Epithelial cell of proximal tubule (primary cell): ENCODE data around the gene ATF6B. TPM values are rescaled to one million over a fixed set of nuclear protein-coding genes. Genes with fewer than 3 reads are reported as not detected.
"Not testable (repeated sequence)": the region's sequence is repeated elsewhere in the genome, so short reads cannot be mapped to it uniquely, and the experiment has no call there.

Source experiments
- DNase-seq: peaks from one replicate; pipeline ENCODE4 v3.0.0-alpha.2; 2011; ENCODE audit warnings: low read depth
- H3K4me3 ChIP-seq: 2 replicates; pipeline ENCODE4 v1.5.1; 2011; ENCODE audit warnings: low read depth, mild to moderate bottlenecking, low read length
- CTCF ChIP-seq: conservative IDR thresholded peaks from 2 replicates; pipeline ENCODE4 v1.5.1; 2012; ENCODE audit warnings: low read depth, mild to moderate bottlenecking, low read length
- total RNA-seq: library from RNA; depleted of rRNA; stranded (reverse); fragments of >200 nt; gene quantifications from 2 replicates; pipeline ENCODE4 v1.2.3, GENCODE V29; 2015

The ATF6B gene
- total RNA-seq, 1 donor from 2014 or later, result 23.2 TPM

GRCh38 chr6:32149932-32150870, 22.2 kb upstream of the ATF6B start:
- no peak for TF ChIP-seq CTCF
- no peak overlapping the region for H3K4me3 ChIP-seq
- DNase-seq, result no peak

GRCh38 chr6:32149092-32149755, 21.2 kb upstream of the ATF6B start:
- peak overlapping the region; percentile 47 for H3K4me3 ChIP-seq

GRCh38 chr6:32148289-32149091, 20.4 kb upstream of the ATF6B start:
- peak overlapping the region; percentile 47 for H3K4me3 ChIP-seq
- peak; percentile 35 for TF ChIP-seq CTCF
- DNase-seq, result no peak

More at GRCh38 chr6:32149092-32149755, 21.2 kb upstream of the ATF6B start:
- TF ChIP-seq CTCF, result no peak
- DNase-seq, result no peak

- peak overlapping the region; percentile 47 for H3K4me3 ChIP-seq
- no peak for DNase-seq
- TF ChIP-seq CTCF, result no peak
Observed at GRCh38 chr6:32147401-32148132, 19.5 kb upstream of the ATF6B start.

- no peak overlapping the region for H3K4me3 ChIP-seq
- TF ChIP-seq CTCF, result no peak
- no peak for DNase-seq
Observed at GRCh38 chr6:32146687-32147086, 18.6 kb upstream of the ATF6B start.

GRCh38 chr6:32146287-32146686, 18.2 kb upstream of the ATF6B start:
- no peak overlapping the region for H3K4me3 ChIP-seq
- DNase-seq, result no peak
- TF ChIP-seq CTCF, result no peak

GRCh38 chr6:32144238-32144637, 16.2 kb upstream of the ATF6B start:
- DNase-seq, result not testable (repeated sequence)

More at GRCh38 chr6:32144238-32144637, 16.2 kb upstream of the ATF6B start:
- not testable (repeated sequence) for H3K4me3 ChIP-seq
